Ovary (tissue), 9 donors: ENCODE measurements around the gene TPM1. TPM values are rescaled to one million over a fixed set of nuclear protein-coding genes. Genes with fewer than 3 reads are reported as not detected.

Experiments used
- DNase-seq, 5 donors: peaks; one replicate each; pipeline ENCODE4 v3.0.0-alpha.2; 2019 to 2020
- H3K27ac ChIP-seq, 2 donors: fragments of 200-600 bp; one replicate each; pipeline versions ENCODE4 v1.5.1 to v1.8.0; 2019 to 2022
- H3K27me3 ChIP-seq: fragments of 200-600 bp; one replicate; pipeline ENCODE4 v1.8.0; 2022
- H3K36me3 ChIP-seq: fragments of 200-600 bp; sonication (generic); one replicate; pipeline ENCODE4 v1.5.1; 2019
- H3K4me1 ChIP-seq: one replicate; pipeline ENCODE4 v1.8.1; 2013; ENCODE audit warnings: mild to moderate bottlenecking, moderate library complexity; ENCODE audit not compliant: insufficient read depth
- H3K4me3 ChIP-seq: fragments of 200-600 bp; sonication (generic); one replicate; pipeline ENCODE4 v1.5.1; 2017
- H3K9me3 ChIP-seq, 2 donors: fragments of 200-600 bp in 1 of 2; sonication (generic) in 1 of 2; one replicate each; pipeline versions ENCODE4 v1.5.1 to v1.8.1; 2013 to 2019; ENCODE audit warnings: mild to moderate bottlenecking in 1 of 2, moderate library complexity in 1 of 2
- EP300 ChIP-seq: sonication (generic); formaldehyde crosslinking; IDR thresholded peaks from one replicate; pipeline ENCODE4 v1.6.1; 2017; ENCODE audit warnings: antibody characterized with exemption
- POLR2A ChIP-seq: fragments of 450-650 bp; IDR thresholded peaks from one replicate; pipeline ENCODE4 v1.6.1; 2017; ENCODE audit warnings: antibody characterized with exemption, mild to moderate bottlenecking, moderate library complexity
- WGBS, 3 donors: extraction: QIAGEN DNeasy Blood & Tissue Kit in 1 of 3; methylation state at CpG; one replicate each; pipeline versions ENCODE4 v1.1.5 to v1.1.7; 2013 to 2017; 5-methylcytosine and 5-hydroxymethylcytosine counted together
- intact Hi-C, 4 donors: fragments of 100-400 bp; cut with DNase I; formaldehyde crosslinking; loops; one replicate each; pipeline versions ENCODE4 v1.11.0 to v1.15.1; 2022 to 2023
- polyA plus RNA-seq, 2 donors: library from polyadenylated mRNA; stranded (reverse); fragments of 200-250 nt in 1 of 2; fragments of 350-450 nt in 1 of 2; fragmentation: Illumina TruSeq in 1 of 2; extraction: RNeasy Lipid Tissue Mini Kit (QIAGEN cat#74804) in 1 of 2; gene quantifications; one replicate each; pipeline ENCODE4 v1.2.3, GENCODE V29; 2013 to 2014
- total RNA-seq, 7 donors: library from RNA; depleted of rRNA in 2 of 7; stranded (reverse); fragments of >200 nt in 2 of 7; fragmentation: NEBNext Ultra II Directional in 3 of 7; extraction: Animal tissue kit (Norgen Biotek cat#: 25700) in 3 of 7; gene quantifications; one replicate each; pipeline versions ENCODE4 v1.1.0 to v1.2.4, GENCODE V29; 2016 to 2023
- TF ChIP-seq, protein P1 (sequence below), 3 donors: fragments of 450-650 bp in 2 of 3; fragments of 200-600 bp in 1 of 3; IDR thresholded peaks; one replicate each; pipeline versions ENCODE4 v1.5.1 to v1.8.0; 2016 to 2022; ENCODE audit warnings: antibody characterized with exemption in 3 of 3, mild to moderate bottlenecking in 1 of 3
- donor health status: DM: no; HTN: no; CAD: no; lungs with moderate emphysema.
- donor health status: DM: no; HTN: no; CAD: no.
- donor health status: Bipolar disorder and iron deficiency.
- donor health status: DM: yes; HTN: yes; CAD: no.
- donor health status: DM: no; HTN: no; CAD: no.
- donor health status: DM: yes; HTN: yes; CAD: no.

TPM1 gene
- total and polyA plus RNA-seq, 9 donors: 204 to 695 (median 332) TPM

GRCh38 chr15:63109920-63110319 lies 67.4 kb downstream of the TPM1 start:
- Histone ChIP-seq H3K4me3 (no peak overlapping the region), H3K36me3 (no peaks in the 10 kb centered on the region), H3K4me1 (no peaks in the 10 kb centered on the region), H3K27me3 (no peaks in the 10 kb centered on the region), H3K9me3 (no peaks in the 10 kb centered on the region), H3K27ac (no peak overlapping the region)
- TF ChIP-seq POLR2A (no peak), EP300 (no peak)
- TF ChIP-seq, protein P1, sequence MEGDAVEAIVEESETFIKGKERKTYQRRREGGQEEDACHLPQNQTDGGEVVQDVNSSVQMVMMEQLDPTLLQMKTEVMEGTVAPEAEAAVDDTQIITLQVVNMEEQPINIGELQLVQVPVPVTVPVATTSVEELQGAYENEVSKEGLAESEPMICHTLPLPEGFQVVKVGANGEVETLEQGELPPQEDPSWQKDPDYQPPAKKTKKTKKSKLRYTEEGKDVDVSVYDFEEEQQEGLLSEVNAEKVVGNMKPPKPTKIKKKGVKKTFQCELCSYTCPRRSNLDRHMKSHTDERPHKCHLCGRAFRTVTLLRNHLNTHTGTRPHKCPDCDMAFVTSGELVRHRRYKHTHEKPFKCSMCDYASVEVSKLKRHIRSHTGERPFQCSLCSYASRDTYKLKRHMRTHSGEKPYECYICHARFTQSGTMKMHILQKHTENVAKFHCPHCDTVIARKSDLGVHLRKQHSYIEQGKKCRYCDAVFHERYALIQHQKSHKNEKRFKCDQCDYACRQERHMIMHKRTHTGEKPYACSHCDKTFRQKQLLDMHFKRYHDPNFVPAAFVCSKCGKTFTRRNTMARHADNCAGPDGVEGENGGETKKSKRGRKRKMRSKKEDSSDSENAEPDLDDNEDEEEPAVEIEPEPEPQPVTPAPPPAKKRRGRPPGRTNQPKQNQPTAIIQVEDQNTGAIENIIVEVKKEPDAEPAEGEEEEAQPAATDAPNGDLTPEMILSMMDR (IDR thresholded peaks at IDR 0.05): no peak
- intact Hi-C loops: no loop called here
- no peak for DNase-seq
- 92 to 93% (median 92%) methylated on average over 2 of the region's 2 CpGs for WGBS, 3 donors

DNA sequence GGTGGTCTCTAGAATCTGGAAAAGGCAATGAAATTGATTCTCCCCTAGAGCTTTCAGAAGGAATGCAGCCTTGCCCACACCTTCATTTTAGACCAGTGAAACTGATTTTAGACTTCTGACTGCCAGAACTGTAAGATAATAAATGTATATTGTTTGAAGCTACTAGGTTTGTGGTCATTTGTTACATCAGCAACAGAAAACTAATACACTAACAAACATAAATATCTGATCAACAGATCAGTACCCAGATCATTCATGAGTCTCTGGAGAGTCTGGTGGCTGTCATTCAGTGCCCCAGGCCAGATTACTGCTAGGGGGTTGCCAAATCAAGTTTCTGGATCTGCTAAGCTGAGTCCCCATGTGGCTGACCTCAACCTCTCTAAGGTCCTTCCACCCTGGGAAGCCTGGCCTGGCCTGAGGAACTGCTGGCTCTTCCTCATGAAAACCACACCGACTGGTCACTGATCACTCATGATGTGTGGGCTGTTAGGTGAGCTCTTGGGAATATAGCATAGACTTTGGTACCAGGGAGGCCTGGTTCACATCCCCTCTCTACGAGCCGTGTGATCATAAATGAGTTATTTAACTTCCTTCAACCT lies 68.0 kb downstream of the TPM1 start:
- TF ChIP-seq EP300: no peak
- TF ChIP-seq, protein P1 (IDR thresholded peaks at IDR 0.05): no peak
- no peak for TF ChIP-seq POLR2A
- intact Hi-C loops: no loop called here
- Histone ChIP-seq H3K9me3 (no peaks in the 10 kb centered on the region), H3K4me1 (no peaks in the 10 kb centered on the region), H3K27me3 (no peaks in the 10 kb centered on the region), H3K4me3 (no peak overlapping the region), H3K36me3 (no peaks in the 10 kb centered on the region), H3K27ac (no peak overlapping the region)
- 92 to 100% (median 95%) methylated on average over 3 of the region's 3 CpGs for WGBS, 3 donors
- DNase-seq: no peak

GRCh38 chr15:63111481-63111880 lies 68.9 kb downstream of the TPM1 start:
- H3K4me1 ChIP-seq: no peaks in the 10 kb centered on the region
- no peaks in the 10 kb centered on the region for H3K9me3 ChIP-seq
- no peak overlapping the region for H3K27ac ChIP-seq
- no peaks in the 10 kb centered on the region for H3K27me3 ChIP-seq
- no peak for DNase-seq
- TF ChIP-seq, protein P1 (IDR thresholded peaks at IDR 0.05): no peak
- TF ChIP-seq POLR2A: no peak
- no peak for TF ChIP-seq EP300
- no peak overlapping the region for H3K4me3 ChIP-seq
- no peaks in the 10 kb centered on the region for H3K36me3 ChIP-seq
- intact Hi-C loops: no loop called here

- Histone ChIP-seq H3K36me3 (no peaks in the 10 kb centered on the region), H3K9me3 (no peaks in the 10 kb centered on the region), H3K4me3 (no peak overlapping the region), H3K27me3 (no peaks in the 10 kb centered on the region), H3K4me1 (no peaks in the 10 kb centered on the region), H3K27ac (no peak overlapping the region)
- TF ChIP-seq POLR2A (no peak), EP300 (no peak)
- TF ChIP-seq, protein P1 (IDR thresholded peaks at IDR 0.05): no peak
- DNase-seq: no peak
- intact Hi-C loops: no loop called here
- WGBS, 3 donors: 95 to 97% (median 95%) methylated on average over 3 of the region's 3 CpGs
Measured at GRCh38 chr15:63112871-63113270, 70.3 kb downstream of the TPM1 start.
